GM21390 (cell line): ENCODE results near the gene NWD2.

Experiments used
- ATAC-seq: cut with Tn5 transposase; IDR thresholded peaks from one replicate; pipeline ENCODE4 v1.9.1; 2021; ENCODE audit not compliant: unreplicated experiment

The NWD2 gene

GRCh38 chr4:37438564-37439279, 194.2 kb downstream of the NWD2 start:
- ATAC-seq, result no peak

GRCh38 chr4:37439809-37440474, 195.4 kb downstream of the NWD2 start:
- ATAC-seq, result no peak

- no peak for ATAC-seq
Observed at GRCh38 chr4:37440501-37440900, 196.0 kb downstream of the NWD2 start.

GRCh38 chr4:37441231-37442061, 196.9 kb downstream of the NWD2 start:
- ATAC-seq, result no peak

- no peak for ATAC-seq
Observed at GRCh38 chr4:37442062-37442323, 197.4 kb downstream of the NWD2 start.

- ATAC-seq, result no peak
Observed at GRCh38 chr4:37443137-37443536, 198.6 kb downstream of the NWD2 start.

GRCh38 chr4:37445023-37445422, 200.5 kb downstream of the NWD2 start:
- ATAC-seq, result no peak

GRCh38 chr4:37446016-37446415, 201.5 kb downstream of the NWD2 start:
- ATAC-seq, result no peak

- no peak for ATAC-seq
Observed at GRCh38 chr4:37447886-37448285, 203.3 kb downstream of the NWD2 start.

GRCh38 chr4:37450309-37450708, 205.8 kb downstream of the NWD2 start:
- no peak for ATAC-seq

- ATAC-seq, result no peak
Observed at GRCh38 chr4:37450911-37451310, 206.4 kb downstream of the NWD2 start.

- no peak for ATAC-seq
Observed at GRCh38 chr4:37451656-37452055, 207.1 kb downstream of the NWD2 start.

GRCh38 chr4:37452952-37453280, 208.4 kb downstream of the NWD2 start:
- peak; percentile 64 for ATAC-seq

GRCh38 chr4:37453281-37453998, 208.9 kb downstream of the NWD2 start:
- ATAC-seq, result peak; percentile 75

GRCh38 chr4:37453999-37454800, 209.7 kb downstream of the NWD2 start:
- no peak for ATAC-seq

- no peak for ATAC-seq
Observed at GRCh38 chr4:37455301-37456131, 211.0 kb downstream of the NWD2 start.

GRCh38 chr4:37461801-37462200, 217.3 kb downstream of the NWD2 start:
- no peak for ATAC-seq

GRCh38 chr4:37463033-37463856, 218.7 kb downstream of the NWD2 start:
- ATAC-seq, result no peak
